Stimulated activated naive CD8-positive, alpha-beta T cell treated with anti-CD3 and anti-CD28 coated beads, Interleukin-15, amount 100 ng/mL, for 72 hours (primary cell): ENCODE data around the gene KMT5B.
A peak's percentile ranks its signal among the peaks of the same experiment; 100 is the strongest.

Source experiments
- ATAC-seq: fragments of 150-1000 bp; cut with Tn5 transposase; 2 replicates; pipeline ENCODE4 v1.10.0; 2021; ENCODE audit warnings: mild to moderate bottlenecking, moderate library complexity
- DNase-seq, 2 donors: peaks; one replicate each; pipeline ENCODE4 v3.0.0; 2021 to 2022
- H3K27ac Mint-ChIP-seq, 2 donors: one replicate each; pipeline ENCODE4 v1.8.0; 2022; ENCODE audit warnings: mild to moderate bottlenecking in 2 of 2, mixed read lengths in 2 of 2, moderate library complexity in 2 of 2
- H3K27me3 Mint-ChIP-seq: one replicate; pipeline ENCODE4 v1.8.0; 2022; ENCODE audit warnings: mixed read lengths
- H3K4me1 Mint-ChIP-seq: one replicate; pipeline ENCODE4 v1.8.0; 2022; ENCODE audit warnings: mild to moderate bottlenecking, mixed read lengths
- H3K4me3 Mint-ChIP-seq, 2 donors: one replicate each; pipeline ENCODE4 v1.8.0; 2022; ENCODE audit warnings: mild to moderate bottlenecking in 2 of 2, mixed read lengths in 2 of 2, moderate library complexity in 1 of 2
- H3K9me3 Mint-ChIP-seq, 2 donors: one replicate each; pipeline ENCODE4 v1.8.0; 2022; ENCODE audit warnings: mixed read lengths in 2 of 2

The KMT5B gene

DNA sequence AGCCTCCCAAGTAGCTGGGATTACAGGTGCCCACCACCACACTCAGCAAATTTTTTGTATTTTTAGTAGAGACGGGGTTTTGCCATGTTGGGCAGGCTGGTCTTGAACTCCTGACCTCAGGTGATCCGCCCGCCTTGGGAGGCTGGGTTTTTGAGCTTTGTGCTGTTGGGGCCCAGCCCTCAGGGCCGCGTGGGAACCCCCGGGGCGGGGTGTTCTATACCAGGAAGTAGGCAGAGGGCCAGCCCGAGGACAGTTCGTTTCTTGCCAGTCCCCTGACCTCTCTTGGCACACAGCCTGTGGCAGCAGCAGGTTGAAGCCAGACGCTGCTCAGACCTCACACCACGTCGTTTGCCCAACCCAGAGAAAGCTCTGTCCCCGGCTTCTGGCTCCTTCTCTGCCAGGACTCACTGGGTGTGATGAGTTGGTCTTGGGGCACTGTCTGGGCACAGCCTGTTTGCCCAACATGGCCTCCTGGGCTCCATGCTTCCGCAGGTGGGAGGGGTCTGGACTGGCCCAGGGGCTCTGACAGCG lies 67.0 kb downstream of the KMT5B start:
- ATAC-seq: no peak
- Mint-ChIP-seq H3K27ac (peak overlapping the region in 1 of 2 donors; percentile 89), H3K4me3 (no peak overlapping the region)

DNA sequence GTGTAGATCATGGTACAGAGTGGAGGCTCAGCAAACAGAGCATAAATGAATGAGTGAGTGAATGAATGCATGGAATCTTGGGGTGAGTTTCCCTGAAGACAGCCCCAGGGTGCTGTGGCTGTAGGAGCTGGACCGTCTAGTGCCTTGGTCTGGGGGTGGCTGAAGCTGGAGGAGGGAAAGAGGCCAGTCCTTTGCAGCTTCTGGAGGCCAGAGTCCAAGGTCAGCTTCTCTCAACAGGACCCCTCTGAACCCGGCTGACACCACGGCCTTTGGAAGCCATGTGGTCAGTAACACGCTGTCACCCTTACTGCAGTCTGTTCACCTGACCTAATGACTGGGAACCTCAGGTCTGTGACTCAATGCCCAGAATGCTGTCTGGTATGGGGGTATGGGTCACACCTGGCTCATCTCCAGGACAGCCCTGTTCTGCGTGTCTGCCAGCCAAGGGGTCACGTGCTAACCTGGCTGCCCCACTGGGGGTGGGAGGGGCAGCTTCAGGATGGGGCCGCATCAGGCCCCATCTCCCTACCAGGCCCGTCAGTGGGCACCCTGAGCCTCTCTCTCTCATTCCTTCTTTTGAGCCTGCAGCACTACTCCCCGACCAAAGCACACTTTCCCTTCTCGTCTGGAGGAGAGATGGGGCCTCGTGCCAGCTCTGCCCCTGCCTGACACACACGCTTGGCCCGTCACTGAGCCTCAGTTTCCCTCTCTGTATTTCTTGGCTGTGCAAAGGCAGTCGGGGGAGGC lies 67.8 kb downstream of the KMT5B start:
- Mint-ChIP-seq H3K27me3 (no peaks in the 10 kb centered on the region), H3K4me1 (peaks cover 28% of the 10 kb centered on the region), H3K27ac (peak overlapping the region in 1 of 2 donors; percentile 55), H3K9me3 (no peaks in the 10 kb centered on the region), H3K4me3 (no peak overlapping the region)
- ATAC-seq (no peak), DNase-seq (no peak)

More for the DNA sequence above, 67.0 kb downstream of the KMT5B start:
- Mint-ChIP-seq H3K9me3 (no peaks in the 10 kb centered on the region), H3K4me1 (peaks cover 23% of the 10 kb centered on the region), H3K27me3 (no peaks in the 10 kb centered on the region)
- no peak for DNase-seq

DNA sequence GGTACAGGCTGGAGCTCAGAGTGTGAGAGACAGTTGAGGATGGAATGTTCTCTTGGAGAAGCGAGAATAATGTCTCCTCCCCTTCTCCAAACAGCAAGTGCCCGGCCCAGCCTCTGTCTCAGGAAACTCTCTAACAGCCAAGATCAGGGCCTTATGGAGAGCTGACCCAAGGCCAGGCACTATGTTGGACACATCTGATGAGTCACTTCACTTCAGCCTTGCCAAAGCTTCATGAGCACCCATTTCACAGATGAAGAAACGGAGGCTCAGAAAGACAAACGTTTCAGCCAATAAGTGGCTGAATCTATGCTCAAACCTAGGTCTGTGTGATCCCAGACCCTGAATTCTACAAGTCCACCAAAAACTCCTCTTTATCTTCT lies 69.8 kb downstream of the KMT5B start:
- H3K4me3 Mint-ChIP-seq: no peak overlapping the region
- H3K27ac Mint-ChIP-seq: peak overlapping the region in 1 of 2 donors; percentile 31
- no peak for DNase-seq
- no peaks in the 10 kb centered on the region for H3K27me3 Mint-ChIP-seq
- H3K4me1 Mint-ChIP-seq: peaks cover 28% of the 10 kb centered on the region
- no peak for ATAC-seq
- H3K9me3 Mint-ChIP-seq: no peaks in the 10 kb centered on the region

DNA sequence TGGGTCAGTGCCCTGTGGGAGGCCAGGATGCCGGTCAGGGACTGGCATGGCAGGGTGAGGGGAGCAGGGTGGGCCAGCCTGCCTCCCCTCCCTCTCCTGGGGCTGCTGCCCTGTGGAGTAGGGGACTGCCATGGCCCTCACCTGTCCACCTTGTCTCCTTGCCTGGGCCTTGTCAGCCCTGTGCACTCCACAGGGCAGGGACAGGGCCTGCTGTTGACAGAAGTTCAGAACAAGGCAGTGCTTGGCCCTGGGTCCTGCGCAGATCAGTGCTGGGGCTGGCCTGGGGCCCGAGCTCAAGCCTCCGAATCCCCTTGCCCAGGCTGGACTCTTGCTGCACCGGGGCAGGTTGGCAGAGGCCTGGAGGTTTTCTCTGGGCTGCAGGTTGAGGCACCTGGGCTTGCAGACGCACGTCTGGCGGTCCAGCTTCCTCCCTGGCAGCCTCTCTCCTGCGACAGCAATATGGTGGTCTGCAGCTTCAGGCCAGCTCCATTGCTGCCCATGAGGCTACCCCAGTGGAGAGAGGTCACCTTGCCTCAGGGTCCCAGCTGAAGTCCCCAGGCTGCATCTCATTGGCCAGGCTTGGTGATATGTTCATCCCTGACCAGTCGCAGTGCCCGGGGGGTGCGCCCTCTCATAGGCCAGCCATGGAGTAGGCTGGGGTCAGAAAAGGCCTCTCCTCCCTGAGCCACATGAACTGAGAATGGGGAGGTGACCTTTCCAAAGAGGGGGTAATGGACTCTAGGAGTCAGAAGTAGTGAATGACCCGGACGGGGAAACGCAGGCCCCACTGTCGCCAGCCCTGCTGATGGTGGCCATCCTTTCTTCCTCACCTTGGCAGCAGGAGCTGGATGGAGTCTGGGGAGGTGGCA lies 70.4 kb downstream of the KMT5B start:
- no peak for DNase-seq
- Mint-ChIP-seq H3K27me3 (no peaks in the 10 kb centered on the region), H3K9me3 (no peaks in the 10 kb centered on the region), H3K27ac (peak overlapping the region; percentile 81 to 94), H3K4me3 (peak overlapping the region in 1 of 2 donors; percentile 54), H3K4me1 (peaks cover 28% of the 10 kb centered on the region)
- ATAC-seq: peak; percentile 52

DNA sequence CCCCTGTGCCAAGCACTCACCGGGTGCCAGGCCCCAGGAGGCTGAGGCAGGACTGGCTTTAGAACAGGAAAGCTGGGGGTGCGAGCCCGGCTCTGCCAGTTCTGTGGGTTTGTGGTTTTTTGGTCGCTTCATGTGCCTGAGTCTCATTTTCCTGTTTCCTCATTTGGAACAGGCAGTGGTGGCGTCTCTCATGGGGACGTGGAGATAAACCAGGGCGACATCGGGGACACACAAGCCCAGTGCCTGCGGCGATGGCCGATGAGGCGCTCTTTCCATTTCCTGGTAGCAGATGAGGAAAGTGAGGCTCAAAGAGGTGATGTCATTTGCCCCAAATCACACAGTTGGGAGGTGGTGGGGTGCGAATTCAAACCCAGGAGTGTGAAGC lies 71.1 kb downstream of the KMT5B start:
- H3K27ac Mint-ChIP-seq: peak overlapping the region; percentile 81 to 94
- H3K4me1 Mint-ChIP-seq: peaks cover 28% of the 10 kb centered on the region
- H3K4me3 Mint-ChIP-seq: peak overlapping the region; percentile 47 to 54

DNA sequence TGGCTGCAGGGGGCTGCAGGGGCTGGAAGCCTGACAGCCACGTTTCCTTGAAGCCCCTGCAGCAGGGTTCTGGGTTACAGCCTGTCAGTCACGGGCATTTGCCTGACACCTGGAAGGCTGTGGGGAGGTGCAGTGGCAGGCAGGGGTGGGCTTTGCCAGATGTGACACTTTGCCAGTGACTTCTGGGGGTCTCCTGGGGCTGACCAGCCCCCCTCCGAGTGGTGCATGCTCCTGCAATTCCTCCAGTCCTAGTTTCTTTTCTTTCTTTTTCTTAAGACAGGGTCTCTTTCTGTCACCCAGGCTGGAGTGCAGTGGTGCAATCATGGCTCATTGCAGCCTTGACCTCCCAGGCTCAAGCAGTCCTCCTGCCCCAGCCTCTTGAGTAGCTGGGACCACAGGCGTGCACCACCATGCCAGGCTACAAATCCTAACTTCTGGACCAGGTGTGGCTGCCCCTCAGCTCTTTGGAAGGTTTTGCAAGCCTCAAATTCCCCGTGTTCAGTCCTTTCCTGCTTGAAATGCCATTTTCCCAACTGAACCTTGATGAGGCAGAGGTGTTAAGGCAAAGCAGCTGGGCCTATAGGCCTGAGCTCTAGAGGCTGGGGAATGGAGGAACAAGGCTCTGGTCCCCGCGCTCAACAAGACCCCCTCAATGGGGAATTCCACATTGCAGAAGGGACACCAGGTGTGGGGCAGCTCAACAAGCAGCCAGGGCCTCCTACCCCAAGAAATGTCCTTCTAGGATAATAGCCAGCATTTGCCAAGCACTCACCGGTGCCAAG lies 71.7 kb downstream of the KMT5B start:
- DNase-seq (no peak), ATAC-seq (no peak)
- Mint-ChIP-seq H3K4me3 (peak overlapping the region; percentile 47 to 54), H3K4me1 (peaks cover 28% of the 10 kb centered on the region), H3K27ac (peak overlapping the region in 1 of 2 donors; percentile 94), H3K27me3 (no peaks in the 10 kb centered on the region), H3K9me3 (no peaks in the 10 kb centered on the region)

More for the DNA sequence above, 71.1 kb downstream of the KMT5B start:
- ATAC-seq (peak; percentile 92), DNase-seq (peak; percentile 42 to 71)
- no peaks in the 10 kb centered on the region for H3K9me3 Mint-ChIP-seq
- no peaks in the 10 kb centered on the region for H3K27me3 Mint-ChIP-seq

DNA sequence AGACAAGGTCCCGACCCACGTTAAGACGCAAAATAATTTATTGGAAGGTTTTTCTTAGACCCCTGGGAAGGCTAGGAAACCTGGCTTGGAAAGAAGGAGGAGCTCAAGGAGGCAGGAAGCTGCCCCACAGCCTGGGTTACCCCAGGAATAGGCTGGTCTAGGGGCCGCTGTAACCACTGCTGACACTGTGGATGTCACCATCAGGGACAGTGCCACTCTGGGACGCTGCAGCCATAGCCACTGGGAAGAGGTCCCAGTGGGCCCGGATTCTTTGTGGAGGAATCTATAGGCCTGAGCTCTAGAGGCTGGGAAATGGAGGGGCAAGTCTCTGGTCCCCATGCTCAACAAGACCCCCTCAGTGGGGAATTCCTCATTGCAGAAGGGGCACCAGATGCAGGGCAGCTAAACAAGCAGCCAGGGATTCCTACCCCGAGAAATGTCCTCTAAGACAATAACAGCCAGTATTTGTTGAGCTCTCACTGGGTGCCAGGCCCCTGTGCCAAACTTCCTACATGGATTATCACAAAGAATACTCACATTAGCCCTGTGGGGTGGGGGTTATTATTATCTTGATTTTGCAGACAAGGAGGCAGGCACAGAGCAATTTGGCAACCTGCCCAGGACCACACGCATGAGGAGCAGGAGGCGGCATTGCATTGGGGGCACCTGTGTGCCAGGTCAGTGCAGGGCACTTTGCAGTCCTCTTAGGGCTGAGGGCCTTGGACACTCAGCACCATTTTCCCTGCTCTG lies 72.4 kb downstream of the KMT5B start:
- Mint-ChIP-seq H3K27me3 (no peaks in the 10 kb centered on the region), H3K4me3 (no peak overlapping the region), H3K27ac (peak overlapping the region in 1 of 2 donors; percentile 93), H3K4me1 (peaks cover 28% of the 10 kb centered on the region), H3K9me3 (no peaks in the 10 kb centered on the region)
- no peak for ATAC-seq
- no peak for DNase-seq

DNA sequence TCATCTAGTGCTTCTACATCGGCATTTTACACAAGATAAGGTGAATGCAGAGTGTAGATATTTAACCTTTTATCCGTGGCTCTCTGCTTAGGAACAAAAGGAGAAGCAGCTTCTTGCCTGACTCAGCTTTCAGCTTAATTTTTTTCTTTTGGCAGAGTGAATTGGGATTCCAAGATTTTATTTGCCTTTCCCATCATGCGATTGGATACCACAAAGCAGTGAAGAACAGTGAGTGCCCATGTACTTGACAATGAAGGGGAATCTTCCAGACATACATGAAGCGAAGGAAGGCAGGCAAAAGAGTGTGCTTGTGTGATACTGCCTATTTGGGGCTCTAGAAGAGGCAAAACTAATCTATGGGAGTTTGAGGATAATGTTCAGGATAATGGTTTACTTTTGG lies 74.9 kb downstream of the KMT5B start:
- H3K4me3 Mint-ChIP-seq: no peak overlapping the region
- H3K27ac Mint-ChIP-seq: no peak overlapping the region
- H3K4me1 Mint-ChIP-seq: peaks cover 22% of the 10 kb centered on the region
- peaks cover 0 to 12% of the 10 kb centered on the region in 2 donors for H3K9me3 Mint-ChIP-seq
- no peak for ATAC-seq
- DNase-seq: no peak
- H3K27me3 Mint-ChIP-seq: no peaks in the 10 kb centered on the region

DNA sequence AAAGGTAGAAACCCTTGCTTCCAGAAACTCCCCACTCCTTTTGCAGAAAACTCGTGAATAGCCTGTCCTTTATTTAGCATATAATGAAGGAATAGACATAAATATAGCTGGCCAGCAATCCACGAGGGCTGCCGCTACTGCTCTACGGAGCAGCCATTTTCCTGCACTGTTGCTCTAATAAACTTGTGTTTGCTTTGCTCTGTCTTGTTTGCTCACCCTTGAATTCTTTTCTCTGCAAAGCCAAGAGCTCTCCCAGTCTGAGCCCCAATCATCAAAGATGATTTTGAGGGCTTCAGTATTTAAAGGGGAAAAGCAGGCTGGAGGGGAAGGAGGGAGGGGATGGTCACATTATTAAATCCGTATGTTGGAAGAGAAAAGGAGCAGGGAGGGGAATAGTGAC lies 75.3 kb downstream of the KMT5B start:
- Mint-ChIP-seq H3K4me3 (no peak overlapping the region), H3K4me1 (peaks cover 22% of the 10 kb centered on the region), H3K27me3 (no peaks in the 10 kb centered on the region), H3K27ac (no peak overlapping the region), H3K9me3 (peaks cover under 1 to 14% of the 10 kb centered on the region in 2 donors)
- ATAC-seq (no peak), DNase-seq (no peak)

DNA sequence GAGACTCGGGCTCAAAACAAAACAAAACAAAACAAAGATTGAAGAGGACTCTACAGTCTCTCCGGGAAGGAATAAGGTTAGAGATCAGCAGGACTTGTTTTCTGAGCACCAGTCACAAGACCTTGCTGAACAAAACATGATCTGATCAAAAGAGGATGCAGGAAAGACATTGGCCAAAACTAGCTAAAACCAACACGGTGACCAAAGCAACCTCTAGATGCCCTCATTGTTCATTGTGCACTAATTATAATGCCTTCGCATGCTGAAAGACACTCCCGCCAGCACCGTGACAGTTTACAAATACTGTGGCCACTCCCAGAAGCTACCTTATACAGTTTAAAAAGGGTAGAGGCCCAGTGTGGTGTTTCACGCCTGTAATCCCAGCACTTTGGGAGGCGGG lies 76.2 kb downstream of the KMT5B start:
- ATAC-seq (no peak), DNase-seq (no peak)
- no peaks in the 10 kb centered on the region for H3K27me3 Mint-ChIP-seq
- H3K4me3 Mint-ChIP-seq: no peak overlapping the region
- H3K4me1 Mint-ChIP-seq: peaks cover 13% of the 10 kb centered on the region
- peaks cover 10 to 24% of the 10 kb centered on the region in 2 donors for H3K9me3 Mint-ChIP-seq
- H3K27ac Mint-ChIP-seq: no peak overlapping the region

DNA sequence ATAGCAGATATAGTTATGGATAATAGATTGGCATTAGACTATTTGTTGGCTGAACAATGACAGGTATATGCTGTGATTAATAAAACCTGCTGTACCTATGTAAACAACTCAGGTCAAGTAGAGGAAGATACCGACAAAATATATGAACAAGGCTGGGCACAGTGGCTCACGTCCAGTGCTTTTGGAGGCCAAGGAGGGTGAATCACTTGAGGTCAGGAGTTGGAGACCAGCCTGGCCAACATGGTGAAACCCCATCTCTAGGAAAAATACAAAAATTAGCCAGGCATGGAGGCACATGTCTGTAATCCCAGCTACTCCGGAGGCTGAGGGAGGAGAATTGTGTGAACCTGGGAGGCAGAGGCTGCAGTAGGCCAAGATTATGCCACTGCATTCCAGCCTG lies 77.9 kb downstream of the KMT5B start:
- peaks cover under 1% of the 10 kb centered on the region for H3K27me3 Mint-ChIP-seq
- no peaks in the 10 kb centered on the region for H3K4me1 Mint-ChIP-seq
- H3K9me3 Mint-ChIP-seq: peaks cover 11 to 26% of the 10 kb centered on the region in 2 donors
- no peak overlapping the region for H3K4me3 Mint-ChIP-seq
- no peak overlapping the region for H3K27ac Mint-ChIP-seq
- DNase-seq (no peak), ATAC-seq (no peak)

DNA sequence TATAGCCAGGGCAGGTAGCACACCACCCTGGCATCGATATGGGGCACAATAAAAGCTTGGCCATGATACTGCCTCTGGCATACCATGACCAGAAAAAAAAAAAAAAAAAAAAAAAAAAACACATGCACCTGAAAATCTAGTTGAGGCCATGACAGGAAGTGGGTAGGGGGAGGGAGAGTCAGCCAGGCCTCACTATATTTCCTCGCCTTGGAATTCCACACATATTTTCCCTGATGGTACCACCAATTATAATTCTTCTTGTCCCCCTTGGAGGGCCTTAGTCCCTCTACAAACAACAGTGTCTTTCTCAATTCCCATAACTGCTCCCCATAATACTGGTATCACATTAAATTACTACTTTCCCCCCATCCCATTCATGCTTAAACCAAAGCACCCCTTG lies 79.3 kb downstream of the KMT5B start:
- H3K9me3 Mint-ChIP-seq: peaks cover 11 to 26% of the 10 kb centered on the region in 2 donors
- ATAC-seq: no peak
- no peak overlapping the region for H3K4me3 Mint-ChIP-seq
- DNase-seq: no peak
- H3K27ac Mint-ChIP-seq: no peak overlapping the region
- peaks cover 14% of the 10 kb centered on the region for H3K27me3 Mint-ChIP-seq
- H3K4me1 Mint-ChIP-seq: no peaks in the 10 kb centered on the region

DNA sequence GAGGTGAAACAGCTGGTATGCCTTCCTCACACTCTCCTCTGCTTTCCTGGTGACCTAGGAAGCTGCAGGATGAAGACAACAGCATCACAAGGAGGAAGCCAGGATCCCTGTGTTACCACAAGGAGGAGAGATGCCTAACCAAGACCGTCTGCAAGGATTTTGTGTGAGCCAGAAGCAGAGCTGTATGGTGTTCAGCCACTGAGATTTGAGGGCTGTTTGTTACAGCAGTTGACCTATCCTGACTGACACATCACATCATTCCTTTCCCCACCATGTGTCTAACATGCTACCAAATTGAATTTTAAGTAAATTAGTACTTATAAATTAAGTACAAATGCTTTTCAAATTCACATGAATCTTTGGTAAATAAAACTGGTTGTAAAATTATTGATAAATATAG lies 83.0 kb downstream of the KMT5B start:
- no peak overlapping the region for H3K4me3 Mint-ChIP-seq

DNA sequence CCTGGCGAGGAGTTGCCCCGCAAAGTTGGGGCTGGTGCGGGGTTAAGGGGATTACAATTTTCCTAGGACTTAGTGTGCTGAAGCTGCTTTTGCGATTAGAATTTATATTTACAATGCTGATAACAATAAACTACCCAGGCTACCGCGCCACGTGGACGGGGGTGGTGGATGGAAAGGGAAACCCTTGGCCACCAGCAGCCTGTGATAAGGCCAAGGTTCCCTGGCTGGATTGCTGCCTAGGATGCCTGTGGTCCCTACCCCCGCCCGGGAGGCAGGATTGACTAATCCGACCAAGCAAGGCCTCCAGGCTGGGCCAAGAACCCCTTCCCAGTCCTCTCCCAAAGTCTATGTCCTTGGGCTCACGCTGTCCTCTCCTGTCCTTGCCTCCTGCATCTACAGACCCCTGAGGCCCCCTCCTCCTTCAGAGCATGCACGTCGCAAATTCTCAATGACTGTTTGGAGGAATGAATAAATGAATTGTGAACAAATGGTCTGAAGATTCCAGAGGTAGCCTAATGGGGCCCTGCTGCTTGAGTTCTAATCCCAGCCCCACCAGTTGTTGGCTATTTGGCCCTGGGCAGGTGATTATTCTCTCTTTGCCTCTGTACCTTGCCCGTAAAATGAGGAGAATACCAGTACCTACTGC lies 84.3 kb downstream of the KMT5B start:
- ATAC-seq (no peak), DNase-seq (no peak)
- Mint-ChIP-seq H3K4me1 (peaks cover 4% of the 10 kb centered on the region), H3K9me3 (peaks cover 11 to 18% of the 10 kb centered on the region in 2 donors), H3K27ac (no peak overlapping the region), H3K27me3 (peaks cover 28% of the 10 kb centered on the region), H3K4me3 (no peak overlapping the region)

More for the DNA sequence above, 83.0 kb downstream of the KMT5B start:
- Mint-ChIP-seq H3K9me3 (peaks cover 11 to 26% of the 10 kb centered on the region in 2 donors), H3K27ac (no peak overlapping the region), H3K27me3 (peaks cover 28% of the 10 kb centered on the region), H3K4me1 (peaks cover 4% of the 10 kb centered on the region)
- DNase-seq: no peak
- ATAC-seq: no peak
